ENCODE results near the gene DNAH8.

DNAH8 gene

DNA sequence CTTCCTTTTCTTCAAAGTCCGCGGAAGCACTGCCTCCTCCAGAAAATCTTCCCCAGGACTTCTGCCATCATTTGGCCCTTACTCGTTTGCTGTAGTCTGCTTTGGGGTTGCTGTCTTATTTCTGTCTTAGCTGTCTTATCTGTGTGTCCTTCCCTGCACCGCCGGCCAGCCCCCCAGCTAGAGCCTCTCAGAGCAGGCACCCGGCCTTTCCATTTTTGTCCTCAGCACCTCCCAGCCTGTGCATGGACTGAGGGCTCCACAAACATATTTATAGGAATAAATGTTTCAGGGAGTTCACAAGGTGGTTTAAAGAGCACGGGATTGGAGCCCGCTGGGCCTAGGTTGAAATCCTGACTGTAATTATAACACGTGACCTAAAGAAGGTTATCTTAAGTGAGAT is 341.6 kb downstream of the DNAH8 start:
- DNase-seq = no peak

DNA sequence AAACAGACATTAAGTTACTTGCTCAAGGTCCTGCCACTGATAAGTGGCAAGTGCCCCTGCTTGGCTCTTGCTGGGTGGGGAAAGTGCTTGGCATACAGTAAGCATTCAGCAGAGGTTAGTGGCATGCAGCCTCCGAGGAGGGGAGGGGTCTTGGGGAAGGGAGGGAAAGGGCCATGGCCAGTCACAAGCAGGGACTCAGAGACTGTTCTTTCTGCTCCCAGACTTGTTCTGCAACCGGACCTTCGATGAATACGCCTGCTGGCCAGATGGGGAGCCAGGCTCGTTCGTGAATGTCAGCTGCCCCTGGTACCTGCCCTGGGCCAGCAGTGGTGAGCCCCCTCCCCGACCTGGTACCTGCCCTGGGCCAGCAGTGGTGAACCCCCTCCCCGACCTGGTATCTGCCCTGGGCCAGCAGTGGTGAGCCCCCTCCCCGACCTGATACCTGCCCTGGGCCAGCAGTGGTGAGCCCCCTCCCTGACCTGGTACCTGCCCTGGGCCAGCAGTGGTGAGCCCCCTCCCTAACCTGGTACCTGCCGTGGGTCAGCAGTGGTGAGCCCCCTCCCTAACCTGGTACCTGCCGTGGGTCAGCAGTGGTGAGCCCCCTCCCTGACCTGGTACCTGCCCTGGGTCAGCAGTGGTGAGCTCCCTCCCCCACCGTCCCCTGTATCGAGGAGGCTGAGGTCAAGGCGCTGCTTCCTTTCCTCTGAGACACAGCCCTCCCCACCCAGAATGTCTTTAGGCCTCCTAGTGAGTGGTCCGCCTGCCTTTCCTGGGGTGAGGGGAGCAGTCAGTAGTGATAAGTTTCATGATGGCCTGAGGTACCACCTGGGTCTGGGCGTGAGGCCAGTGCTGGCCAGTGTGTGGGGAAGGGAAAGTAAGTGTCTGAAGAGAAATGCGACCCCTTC is 342.4 kb downstream of the DNAH8 start:
- no peak for DNase-seq

DNA sequence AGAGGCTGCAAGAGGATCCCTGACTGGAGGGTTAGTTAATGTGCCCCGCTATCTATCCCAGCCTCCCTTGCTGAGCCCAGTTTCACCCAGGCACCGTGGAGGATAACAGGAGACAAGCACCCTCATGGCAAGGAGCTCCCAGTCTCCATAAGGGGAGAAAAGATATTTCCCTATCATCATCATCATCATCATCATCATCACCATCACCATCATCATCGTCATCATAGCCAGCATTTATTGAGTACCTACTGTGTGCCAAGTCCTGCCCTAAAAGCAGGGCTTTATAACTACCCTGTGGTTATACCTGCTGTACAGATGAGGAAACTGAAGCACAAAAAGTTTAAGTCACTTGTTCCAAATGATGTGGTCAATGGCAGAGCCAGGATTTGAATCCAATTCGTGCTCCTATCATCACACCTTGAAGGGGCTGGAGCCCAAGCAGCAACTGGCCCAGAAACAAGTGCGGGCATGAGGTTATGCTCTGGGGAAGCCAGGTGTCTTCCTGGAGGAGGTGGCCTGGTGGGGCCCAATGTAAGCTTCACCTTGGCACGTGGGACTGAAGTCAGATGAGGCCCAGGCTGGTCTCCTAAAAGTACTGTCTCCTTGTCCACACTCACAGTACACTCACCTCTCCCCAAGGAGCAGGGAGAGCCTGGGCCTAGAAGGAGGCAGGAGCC is 343.5 kb downstream of the DNAH8 start:
- no peak for DNase-seq

DNA sequence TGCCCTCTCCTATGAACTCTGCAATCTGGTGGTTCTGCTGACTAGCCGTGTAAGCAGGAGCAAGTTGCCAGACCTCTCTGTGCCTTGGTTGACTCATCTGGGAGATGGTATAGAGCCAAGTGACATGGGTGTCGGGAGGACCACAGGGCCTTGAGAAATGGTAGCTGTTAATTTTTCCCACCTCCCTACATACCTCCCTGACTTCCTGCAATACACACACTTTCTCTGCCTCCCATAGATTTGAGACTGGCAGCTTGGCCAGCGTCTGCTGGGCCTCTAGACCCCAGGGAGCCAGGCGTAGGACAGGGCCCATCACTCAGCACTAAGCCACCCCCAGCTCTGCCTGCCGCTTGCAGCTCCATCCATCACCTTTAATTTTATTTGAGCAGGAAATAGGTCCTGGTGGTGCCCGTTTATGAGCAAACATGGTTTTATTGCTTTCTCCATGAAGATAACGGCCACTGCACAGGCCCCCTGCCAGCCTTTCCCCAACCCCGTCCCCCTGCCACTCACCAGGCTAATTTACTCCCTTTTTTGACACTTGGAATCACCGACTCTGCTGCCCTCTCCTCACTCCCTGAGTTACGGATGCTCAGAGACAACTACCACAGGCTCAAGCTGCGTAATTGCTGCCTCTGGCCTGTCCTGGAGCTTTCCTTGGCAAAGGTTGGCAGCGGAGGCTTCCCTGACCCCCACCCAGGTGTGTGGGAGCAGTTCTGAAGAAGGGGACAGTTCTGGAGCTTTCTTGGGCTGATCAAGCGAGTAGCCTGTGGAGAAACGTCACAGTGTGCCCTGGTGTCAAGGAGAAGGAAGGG is 344.6 kb downstream of the DNAH8 start:
- DNase-seq = no peak

DNA sequence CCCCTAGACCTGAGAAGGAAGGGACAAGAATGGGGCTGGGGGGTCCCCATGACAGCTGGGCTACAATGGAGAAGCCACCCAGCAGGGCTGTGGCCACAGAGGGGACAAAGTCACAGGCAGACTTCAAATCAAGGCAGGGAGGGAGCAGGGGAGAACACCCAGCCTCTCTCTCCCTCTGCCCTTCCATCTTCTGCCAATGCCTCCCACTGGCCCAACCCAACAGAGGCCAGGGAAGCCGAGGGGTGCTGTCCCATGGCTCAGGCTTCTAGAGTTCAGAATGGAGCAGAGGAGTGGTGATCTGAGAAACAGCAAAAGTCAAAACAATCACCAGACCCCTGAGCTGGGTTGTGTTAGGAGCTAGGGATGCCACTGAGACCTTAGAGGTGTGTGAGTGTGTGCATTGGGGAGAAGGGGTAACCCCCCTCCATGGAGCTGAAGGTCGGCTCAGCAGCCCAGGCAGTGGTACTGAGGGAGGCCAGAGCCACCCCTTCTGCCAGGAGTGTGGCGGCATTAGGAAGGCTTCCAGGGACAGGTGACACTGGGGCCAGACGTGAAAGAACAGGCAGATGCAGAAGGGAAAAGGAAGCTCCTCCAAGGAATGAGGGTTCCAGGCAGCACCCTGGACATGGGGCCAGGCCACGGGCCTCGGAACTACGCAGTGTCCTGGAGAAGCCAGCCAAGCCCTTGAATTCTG is 345.5 kb downstream of the DNAH8 start:
- DNase-seq = no peak

DNA sequence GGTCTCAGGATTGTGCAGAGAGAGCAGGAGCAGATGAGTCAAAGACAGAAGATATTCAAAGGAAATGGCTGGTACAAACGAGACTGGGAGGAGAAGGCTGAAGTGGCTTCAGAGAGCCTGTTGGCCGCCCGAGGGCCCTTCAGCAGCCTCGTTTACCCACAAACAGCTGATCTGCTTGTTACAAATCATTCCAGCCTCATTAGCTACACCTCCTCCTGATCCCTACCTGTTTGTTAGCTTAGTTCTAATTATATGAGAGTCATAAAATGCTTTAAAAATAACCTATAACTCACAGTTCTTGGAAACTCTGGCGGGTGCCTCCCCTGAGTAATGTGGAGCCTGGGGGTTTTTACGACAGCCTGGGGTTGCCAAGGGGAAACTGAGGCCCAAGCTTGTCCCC is 346.1 kb downstream of the DNAH8 start:
- DNase-seq = no peak

DNA sequence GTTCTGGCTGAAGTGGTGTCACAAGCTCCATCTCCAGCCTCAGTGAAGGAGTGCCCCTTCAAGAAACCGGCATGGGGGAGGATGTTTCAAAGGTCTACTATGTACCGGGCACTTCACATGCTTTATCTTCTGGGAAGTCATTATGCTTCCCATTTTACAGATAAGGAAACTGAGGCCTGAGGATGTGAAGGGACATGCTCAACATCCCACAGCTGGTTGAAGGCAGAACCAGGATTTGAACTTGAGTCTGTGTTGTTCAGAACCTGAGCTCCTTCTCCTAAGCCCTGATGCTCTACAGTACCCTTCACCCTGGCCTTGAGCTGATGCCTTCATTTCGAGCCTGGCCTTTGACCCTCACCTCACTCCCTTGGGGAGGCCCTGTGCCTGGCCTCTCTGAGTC is 346.5 kb downstream of the DNAH8 start:
- no peak for DNase-seq

DNA sequence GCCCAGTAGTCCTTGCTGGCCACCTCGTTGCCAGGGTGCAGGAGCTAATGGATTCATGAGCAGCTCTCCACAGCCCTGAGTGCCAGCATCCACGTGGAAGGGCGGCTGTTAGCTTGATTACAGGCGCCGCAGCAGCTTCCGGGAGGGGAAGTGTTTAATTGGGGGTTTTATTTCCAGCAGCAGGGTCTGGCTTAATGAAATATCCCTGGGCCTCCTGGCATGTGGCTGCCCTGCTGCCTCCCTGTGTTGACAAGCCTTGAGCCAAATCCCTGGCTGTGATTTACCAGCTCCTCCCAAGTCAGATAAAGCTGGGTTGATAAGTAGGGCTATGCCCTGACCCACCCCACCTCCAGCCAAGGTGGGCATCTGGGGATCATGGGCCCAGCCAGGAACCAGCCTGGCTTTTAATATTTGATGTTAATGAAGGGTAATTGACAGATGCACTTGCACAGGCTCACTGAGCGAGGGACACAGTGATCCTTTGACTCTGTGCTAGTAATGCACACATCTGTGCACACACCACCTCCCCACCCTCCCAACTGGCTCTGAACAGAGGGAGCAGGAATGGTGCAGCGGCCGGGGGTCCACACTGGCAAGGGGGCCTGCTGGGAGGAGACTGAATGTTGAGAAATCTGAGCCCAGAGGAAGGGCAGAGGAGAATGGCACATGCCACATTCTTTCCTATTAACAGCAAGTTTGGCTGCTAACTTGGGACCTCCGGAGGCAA is 347.1 kb downstream of the DNAH8 start:
- no peak for DNase-seq

DNA sequence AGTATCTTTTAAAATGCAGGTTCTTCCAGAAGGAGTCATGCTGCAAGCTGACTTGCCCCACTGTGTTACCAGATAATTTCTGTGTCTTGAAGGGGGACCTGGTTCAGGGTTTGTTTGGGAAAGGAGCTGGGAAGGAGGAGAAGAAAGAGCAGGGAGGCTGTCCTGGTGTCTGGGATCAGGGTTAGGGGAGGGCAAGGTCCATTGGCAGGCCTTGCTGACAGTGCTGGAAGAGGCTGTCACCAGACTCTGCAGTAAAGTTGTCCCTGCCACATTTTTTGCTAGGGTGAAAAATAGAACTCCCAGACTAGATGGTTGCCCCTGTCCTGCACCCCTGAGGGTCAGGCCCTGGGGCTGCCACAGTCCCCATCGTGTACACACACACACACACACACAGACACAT is 348.4 kb downstream of the DNAH8 start:
- no peak for DNase-seq

DNA sequence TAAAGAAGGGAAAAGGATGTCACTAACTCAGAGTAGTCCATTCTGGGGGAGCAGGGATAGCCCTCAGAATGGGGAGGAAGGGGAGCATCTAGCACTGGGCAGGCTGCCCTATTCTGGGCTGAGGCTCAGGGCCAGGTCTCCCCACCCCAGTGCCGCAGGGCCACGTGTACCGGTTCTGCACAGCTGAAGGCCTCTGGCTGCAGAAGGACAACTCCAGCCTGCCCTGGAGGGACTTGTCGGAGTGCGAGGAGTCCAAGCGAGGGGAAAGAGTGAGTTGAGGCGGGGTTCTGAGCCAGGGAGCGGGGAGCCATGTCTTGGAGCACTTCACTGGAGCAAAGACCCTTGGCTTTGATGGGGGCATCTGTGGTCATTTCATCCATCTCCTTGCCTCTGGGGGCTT is 350.4 kb downstream of the DNAH8 start:
- DNase-seq = no peak

DNA sequence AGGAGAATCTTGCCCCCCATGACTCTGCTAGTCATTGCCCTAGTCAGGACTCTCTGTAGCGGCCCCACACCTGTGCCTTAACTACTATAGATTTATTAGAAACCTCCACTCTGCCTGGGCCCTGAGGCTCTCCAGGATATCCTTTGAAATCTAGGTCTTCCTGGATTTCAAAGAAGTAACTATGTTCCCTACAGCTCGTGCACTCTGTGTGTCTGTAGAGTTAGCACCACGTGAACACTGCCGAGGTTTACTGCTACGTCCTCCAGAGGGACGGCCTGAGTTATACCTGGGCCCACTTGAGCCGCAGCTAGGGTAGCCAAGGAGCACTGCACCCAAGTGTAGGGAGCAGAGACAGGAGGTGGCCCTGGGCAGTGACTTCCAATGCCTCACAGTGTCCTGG is 353.3 kb downstream of the DNAH8 start:
- no peak for DNase-seq

DNA sequence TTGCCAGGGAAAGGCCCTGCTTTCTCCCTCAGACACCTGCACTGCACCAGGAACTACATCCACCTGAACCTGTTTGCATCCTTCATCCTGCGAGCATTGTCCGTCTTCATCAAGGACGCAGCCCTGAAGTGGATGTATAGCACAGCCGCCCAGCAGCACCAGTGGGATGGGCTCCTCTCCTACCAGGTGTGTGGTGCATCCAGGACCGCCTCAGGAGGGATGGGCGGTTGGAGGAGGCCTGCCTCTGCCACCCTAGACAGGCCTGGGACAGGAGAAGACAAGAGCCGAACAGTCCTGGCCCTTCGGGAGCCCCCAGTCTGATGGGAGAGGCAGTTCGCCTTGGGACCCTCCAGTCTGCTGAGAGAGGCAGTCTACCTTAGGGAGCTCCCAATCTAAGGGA is 357.7 kb downstream of the DNAH8 start:
- no peak for DNase-seq

DNA sequence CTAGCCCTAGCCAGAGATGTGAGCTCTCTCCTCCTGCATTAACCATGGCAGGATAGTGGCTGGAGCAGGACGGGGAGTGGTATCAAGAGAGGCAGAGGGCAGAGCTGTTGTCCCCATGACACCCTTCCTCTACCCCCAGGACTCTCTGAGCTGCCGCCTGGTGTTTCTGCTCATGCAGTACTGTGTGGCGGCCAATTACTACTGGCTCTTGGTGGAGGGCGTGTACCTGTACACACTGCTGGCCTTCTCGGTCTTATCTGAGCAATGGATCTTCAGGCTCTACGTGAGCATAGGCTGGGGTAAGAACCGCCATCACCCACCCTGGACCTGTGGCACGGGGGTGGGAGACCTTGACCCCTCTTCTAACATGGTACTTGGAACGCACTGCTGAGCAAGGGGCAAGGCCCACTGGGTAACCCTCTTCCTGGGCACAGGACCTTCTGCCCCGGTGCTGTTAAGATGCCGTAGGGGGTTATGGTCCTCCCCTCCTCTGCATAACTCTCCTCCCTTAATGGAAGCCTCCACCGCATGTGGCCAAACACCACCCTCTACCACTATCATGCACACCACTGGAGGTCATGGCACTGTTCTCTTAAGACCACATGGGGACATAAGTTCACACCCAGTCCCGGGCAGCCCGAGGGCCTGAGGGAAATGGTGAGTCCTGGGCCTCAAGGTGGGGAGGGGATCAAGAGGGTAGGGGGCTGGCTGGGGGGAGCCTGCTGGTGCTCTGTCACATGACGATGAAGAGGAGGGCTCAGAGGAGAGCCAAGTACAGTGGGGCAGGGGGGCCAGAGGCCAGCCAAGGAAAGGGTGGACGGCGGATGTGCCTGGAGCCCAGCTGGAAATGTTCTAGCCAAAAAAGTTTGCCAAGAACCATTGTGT is 358.6 kb downstream of the DNAH8 start:
- no peak for DNase-seq

DNA sequence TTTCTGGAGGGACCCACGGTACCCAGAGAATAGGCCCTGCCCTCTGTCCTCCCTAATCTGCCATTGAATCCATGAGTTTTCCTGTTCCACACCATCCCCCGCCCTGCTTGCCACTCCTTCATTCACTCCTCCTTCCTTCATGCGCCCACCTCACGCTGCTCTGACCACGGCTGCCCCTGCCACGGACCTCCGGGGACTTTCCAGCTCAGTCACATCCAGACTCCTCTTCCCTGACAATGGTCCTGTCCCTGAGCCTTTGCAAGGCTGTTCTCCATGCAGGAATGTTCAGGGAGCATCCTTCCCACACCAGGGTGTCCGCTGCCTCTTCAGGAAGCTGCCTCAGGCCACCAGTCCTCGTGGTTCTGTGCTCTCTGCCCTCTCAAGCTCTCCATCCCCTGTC is 359.4 kb downstream of the DNAH8 start:
- DNase-seq = no peak

DNA sequence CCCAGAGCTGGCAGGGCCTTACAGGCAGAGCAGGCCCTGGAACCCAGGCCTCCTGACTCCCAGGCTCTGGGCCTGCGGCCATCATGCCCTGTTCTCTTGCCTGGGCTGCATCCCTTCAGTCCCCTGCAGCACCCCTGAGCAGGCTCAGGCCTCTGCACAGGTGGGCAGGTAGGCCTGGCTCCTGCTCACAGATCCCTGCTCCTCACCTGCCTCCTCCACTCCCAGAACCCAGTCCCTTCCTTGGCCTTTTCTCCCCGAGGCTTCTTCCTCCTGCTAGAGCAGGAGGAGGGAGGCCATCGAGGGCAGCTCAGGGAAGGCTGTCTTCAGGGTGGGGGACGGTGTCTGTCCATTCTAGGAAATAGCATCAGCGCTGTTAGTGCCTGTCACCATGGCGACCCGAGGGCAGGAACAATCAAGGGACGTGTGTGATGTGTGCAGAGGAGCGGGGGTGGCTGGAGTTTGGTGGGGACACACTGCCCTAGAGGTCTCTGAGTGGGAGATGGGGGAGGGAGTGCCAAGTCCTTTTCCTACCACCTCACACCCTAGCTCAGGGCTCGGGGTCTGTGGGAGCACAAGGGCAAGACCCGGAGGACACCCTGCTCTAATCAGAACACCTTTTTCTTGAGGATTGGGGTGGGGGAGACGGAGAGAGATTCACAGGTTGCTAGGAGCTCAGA is 360.0 kb downstream of the DNAH8 start:
- no peak for DNase-seq

DNA sequence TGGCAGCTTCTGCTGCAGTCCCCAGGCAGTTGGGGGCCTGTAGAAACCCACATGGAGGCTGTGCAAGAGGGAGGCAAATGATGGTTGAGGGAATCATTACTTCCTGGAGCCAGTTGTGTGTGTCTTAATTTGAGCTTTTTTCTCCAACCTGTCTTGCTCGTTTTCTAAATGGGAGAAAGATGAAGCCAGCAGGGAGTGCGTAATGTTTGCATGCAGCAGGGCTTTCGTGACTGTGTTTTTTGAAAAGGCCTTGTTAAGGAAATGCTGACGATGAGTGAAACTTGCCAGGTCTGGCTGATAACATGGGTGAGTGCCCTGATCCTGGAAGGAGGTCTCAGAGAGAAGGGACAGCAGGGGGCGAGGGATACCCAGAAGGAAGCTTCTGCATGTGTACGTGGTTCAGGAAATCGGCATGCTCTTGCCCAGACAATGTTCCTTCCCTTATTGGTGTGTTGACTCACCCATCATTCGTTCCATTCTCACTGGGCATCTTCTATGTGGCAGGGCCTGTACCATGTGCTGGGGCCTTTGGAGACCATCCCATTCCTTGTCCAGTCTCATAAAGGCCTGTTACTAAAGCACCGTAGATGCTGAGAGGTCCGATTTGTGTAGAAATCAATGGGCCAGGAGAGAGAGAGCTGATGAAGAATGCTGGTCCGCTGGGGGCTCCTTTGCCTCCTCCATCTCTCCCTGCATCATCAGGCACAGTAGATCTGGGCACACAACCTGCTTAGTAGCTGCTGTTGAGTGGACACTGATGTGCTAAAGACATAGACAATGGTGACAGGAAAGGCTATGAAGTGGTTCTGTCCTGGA is 360.9 kb downstream of the DNAH8 start:
- DNase-seq = no peak

DNA sequence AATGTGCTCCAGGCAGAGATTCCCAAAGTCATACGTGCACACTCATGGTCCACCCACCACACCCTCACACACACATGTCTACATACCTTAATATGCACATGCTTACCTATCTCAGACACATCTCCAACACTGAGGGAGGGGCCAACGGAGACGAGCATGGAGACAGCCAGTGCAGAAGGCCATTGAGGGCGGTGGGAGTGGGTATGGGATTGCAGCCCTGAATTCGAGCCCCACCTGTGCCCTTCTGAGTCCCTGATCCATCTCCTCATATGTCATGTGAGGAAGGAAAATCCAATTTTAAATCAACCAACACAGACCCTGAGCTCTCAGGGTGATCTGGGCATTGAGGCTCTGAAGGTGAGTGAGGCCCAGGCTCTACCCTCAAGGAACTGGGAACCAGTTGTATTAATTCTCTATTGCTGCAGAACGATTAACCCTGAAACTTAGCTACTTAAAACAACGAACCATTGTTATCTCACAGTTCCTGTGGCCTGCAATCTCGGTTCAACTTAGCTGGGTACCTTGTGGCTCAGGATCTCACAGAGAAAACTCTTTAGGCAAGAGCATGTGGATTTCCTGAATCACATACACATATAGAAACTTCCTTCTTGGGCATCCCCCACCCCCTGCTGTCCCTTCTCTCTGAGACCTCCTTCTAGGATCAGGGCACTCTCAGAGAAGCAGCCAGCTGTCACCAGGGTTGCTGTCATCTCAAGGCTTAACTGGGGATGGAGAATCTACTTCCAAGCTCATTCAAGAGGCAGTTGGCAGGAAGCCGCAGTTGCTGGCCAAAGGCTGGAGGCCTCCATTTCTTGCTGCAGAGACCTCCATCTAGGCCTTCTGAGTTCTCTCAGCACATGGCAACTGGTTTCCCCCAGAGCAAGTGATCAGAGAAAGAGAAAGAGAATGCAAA is 361.8 kb downstream of the DNAH8 start:
- DNase-seq = no peak

DNA sequence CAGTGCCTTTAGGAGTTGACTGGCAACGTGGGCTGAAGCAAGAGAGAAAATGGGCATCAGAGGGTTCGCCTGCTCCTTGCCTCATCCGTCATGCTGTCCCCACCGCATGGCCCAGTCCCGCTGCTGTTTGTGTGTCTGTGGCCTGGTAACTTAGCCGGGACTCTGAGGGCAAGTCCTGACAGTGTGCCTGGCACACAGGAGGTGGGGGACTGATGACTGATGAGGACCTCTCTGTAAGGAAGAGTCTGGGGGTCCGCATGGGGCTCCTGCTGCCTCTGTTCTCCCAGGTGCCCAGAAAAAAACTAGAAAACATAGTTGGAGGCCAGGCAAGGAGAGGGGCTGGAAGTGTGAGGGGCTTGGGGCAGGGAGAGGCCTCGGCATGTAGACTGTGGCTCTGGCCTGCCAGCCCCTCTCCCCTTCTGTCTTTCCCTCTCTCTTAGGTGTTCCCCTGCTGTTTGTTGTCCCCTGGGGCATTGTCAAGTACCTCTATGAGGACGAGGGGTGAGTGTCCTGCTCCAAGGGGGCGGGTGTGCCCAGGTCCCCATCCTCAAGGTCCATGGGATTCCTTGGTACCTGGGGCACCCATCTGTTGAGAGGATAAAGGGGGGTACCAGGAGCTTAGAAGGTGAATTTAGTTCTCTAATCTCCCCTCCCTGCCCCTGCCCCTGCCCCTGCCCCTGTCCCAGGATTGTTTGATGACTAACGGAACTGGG is 362.9 kb downstream of the DNAH8 start:
- DNase-seq = no peak
